HG03060 (cell line): ENCODE results near the gene RPS2.
"Not testable (repeated sequence)": the region's sequence is repeated elsewhere in the genome, so short reads cannot be mapped to it uniquely, and the experiment has no call there.

Source experiments
- ATAC-seq: cut with Tn5 transposase; IDR thresholded peaks from one replicate; pipeline ENCODE4 v1.9.1; 2021; ENCODE audit warnings: low read depth, moderate number of reproducible peaks; ENCODE audit not compliant: unreplicated experiment

The RPS2 gene

GRCh38 chr16:1964506-1965395 is at the start of gene RPS2:
Gene RPS2, minus strand, starts transcription at chr16:1964826. Its CDS starts 201 bp downstream, at chr16:1964625.
- ATAC-seq, result peak; percentile 69

DNA sequence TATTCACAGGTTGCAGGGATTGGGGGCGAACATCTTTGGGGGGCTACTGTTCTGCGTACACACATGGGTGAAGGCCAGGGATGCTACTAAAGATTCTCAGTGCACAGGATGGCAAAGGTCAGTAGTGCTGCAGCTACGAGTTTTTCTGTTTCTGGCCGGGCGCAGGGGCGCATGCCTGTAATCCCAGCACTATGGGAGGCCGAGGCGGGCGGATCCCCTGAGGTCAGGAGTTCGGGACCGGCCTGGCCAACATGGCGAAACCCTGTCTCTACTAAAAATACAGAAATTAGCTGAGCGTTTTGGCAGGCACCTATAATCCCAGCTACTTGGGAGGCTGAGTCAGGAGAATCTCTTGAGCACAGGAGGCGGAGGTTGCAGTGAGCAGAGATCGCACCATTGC is 48.9 kb upstream of the RPS2 start:
- ATAC-seq, result no peak

GRCh38 chr16:2011726-2012125 is 47.1 kb upstream of the RPS2 start:
- ATAC-seq, result not testable (repeated sequence)

DNA sequence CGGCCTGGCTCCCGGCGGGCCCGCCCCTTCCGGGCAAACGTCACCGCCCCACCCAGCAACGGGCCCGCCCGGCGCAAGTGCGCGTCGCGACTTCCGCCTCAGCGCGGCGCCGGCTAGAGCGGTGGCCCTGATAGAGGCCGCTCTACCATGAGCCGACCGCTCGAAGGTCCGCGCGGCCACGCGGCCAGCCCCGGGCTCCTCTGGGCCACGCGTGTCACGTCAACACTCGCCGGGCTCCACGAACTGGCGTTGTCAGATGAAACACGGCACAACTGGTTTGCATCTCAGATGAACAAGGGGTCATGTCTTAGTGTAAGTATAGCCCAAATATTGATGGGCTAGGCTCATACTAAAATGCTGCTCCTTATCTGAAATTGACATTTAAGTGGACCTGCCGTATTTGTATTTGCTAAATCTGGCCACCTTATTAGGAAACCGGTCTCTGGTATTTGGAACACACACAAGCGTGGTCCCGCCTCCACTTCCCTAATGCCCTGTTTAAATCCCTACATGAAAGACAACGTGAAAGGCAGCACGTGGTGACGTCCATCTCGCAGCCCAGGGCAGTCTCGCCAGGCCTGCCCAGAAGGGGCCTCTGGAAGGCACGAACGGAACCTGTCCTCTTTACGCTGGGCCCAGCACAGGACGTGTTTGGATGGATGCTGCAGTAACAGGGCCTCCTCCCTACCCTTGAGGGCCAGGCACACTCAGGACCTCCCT is 45.3 kb upstream of the RPS2 start, which contains the start of gene ZNF598:
Gene ZNF598 (minus strand): TSS at position 31 of the 720 bp plus-strand sequence.
- no peak for ATAC-seq

DNA sequence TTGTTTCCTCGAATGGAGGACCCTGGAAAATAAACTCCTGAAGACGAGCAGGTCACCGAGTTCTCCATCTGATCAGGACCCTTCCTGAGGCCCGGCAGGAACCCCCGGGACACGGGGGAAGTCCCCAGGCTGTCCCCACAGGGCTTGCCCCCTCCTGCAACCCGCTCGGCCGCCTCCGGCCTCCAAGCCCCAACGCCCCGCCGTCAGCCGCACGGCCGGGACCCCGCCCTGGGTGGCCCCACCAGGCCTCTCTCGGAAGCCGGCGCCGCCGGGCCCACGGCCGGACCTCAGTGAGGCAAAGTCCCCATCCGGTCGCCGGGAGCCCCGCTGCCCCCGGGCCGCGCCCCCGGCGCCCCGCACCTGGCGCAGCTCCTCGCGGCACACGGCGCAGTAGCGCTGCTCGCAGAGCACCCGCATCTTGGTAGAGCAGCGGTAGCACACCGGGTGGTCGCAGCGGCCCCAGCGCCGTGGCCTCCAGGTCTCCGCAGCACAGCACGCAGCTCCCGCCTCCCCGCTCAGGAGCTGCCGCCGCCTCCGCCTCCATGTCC is 44.6 kb upstream of the RPS2 start:
- ATAC-seq, result no peak

- no peak for ATAC-seq
These were observed 44.1 kb upstream of the RPS2 start for GRCh38 chr16:2008631-2009163.

- ATAC-seq, result no peak
These were observed 43.4 kb upstream of the RPS2 start for GRCh38 chr16:2008009-2008526.

DNA sequence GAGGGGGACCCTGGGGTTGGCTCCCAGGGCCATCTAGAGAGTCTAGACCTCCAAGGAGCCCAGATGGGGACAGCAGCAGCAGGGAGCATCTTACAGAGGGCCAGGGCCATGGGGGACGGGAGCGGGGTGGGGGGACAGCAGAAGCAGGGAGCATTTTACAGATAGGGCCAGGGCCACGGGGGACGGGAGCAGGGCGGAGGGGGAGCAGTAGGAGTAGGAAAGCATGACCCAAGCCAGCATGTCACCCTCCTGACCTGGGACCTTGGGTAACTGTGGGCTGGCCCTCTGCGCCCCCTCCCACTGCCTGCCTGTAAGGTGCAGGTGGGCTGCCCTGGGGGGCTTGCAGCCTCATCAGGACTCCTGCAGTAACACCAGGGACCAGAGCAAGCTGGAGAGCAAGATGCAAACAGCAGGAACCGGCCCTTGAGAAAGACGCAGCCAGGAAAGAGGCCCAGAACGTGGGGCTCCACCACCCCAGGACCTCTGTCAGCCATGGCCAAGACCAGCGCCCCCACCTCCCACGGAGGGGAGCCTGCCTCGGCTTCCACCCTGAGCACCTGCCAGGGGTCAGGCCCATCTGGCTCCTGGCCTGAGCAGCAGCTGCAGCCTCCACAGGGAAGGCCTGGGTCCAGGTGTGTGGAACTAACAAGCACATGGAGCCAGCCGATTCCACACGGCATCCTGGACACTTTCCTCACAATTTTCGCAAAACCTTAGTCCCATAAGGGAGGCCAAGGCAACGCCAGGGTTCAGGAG is 42.6 kb upstream of the RPS2 start:
- ATAC-seq, result no peak

DNA sequence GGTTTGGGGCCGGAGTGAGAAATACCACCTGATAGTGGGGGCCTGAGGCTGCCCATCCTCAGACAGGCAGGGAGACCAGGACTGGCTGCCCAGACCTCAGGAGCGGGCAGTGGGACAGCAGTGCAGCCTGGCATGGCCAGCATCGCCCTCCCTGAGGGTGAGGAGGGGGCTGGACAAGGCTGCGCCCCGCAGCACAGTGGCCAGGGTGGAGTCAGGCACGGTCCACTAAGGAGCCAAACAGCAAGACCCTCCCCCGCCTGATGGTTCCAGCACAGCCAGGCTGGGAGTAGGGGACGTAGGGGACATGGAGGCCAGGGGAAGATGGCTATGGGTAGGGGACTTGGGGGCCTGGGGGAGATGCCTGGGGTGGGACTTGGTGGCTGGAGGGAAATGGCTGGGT is 41.7 kb upstream of the RPS2 start:
- ATAC-seq, result no peak

DNA sequence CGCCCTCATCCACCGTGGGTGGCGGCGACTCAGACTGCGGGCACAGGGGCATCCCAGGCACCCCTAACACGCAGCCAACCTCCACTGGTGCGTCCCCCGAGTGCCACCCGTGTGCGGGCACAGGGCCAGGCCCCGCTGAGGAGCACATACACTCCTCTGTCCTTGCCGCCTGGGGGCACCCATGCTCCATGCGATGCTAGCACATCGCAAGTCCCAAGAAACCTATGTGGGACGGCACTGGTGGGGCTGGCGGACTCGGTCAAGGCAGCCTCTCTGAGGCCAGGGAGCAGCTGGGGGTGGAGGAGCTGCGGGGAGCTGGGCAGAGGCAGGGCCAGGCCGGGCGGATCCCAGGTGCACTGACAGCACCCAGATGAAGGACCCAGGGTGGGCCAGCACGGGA is 41.0 kb upstream of the RPS2 start:
- no peak for ATAC-seq

GRCh38 chr16:2004795-2005517 is 40.3 kb upstream of the RPS2 start:
- ATAC-seq, result no peak

DNA sequence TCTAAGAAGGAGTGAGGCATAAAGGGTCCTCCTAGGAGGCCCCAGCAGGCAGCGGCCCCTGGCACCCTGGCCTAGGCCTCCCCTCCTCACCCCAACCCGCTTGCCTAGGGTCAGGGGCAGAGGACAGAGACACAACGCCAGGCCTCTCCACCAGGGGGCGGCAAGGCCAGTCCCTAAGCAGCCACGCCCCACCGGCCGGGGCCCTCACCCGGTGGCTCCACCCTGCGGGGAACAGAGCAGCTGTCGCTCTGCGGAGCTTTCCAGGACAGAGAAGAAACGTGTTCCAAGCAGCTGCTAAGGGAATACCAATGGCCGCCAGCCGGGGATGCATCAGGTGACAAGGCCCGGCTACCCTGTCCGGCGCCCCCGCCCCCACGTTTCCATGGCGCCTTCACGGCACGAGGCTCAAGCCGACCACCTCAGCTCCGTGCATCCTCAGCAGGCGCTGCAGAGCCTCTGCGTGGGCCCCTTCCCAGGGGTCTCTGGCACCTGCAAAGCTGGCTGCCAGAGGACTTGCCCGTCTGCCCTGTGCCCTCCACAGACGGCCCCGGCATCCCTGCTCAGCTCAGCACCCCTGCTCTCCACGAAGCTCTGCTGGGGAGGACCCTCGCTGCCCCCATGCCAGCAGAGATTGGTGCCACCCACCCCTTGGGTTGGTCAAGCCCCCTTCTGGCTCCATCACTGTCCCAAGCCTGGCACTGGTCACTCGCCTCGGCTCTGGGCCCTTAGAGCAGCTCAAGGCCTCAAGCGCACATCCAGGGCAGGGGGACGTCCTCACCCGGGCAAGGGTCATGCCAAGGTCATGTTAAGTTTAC is 39.4 kb upstream of the RPS2 start:
- no peak for ATAC-seq

- no peak for ATAC-seq
These were observed 38.7 kb upstream of the RPS2 start for GRCh38 chr16:2003231-2003826.

GRCh38 chr16:2002406-2003230 is 38.0 kb upstream of the RPS2 start:
- no peak for ATAC-seq

- ATAC-seq, result no peak
These were observed 37.1 kb upstream of the RPS2 start for GRCh38 chr16:2001456-2002355.

GRCh38 chr16:2001035-2001434 is 36.4 kb upstream of the RPS2 start:
- ATAC-seq, result no peak
